Ovary (tissue), 9 donors: ENCODE measurements around the gene HCN4. TPM values are rescaled to one million over a fixed set of nuclear protein-coding genes. Genes with fewer than 3 reads are reported as not detected.

ENCODE experiments used
- DNase-seq, 5 donors: peaks; one replicate each; pipeline ENCODE4 v3.0.0-alpha.2; 2019 to 2020
- H3K27ac ChIP-seq, 2 donors: fragments of 200-600 bp; one replicate each; pipeline versions ENCODE4 v1.5.1 to v1.8.0; 2019 to 2022
- H3K27me3 ChIP-seq: fragments of 200-600 bp; one replicate; pipeline ENCODE4 v1.8.0; 2022
- H3K36me3 ChIP-seq: fragments of 200-600 bp; sonication (generic); one replicate; pipeline ENCODE4 v1.5.1; 2019
- H3K4me1 ChIP-seq: one replicate; pipeline ENCODE4 v1.8.1; 2013; ENCODE audit warnings: mild to moderate bottlenecking, moderate library complexity; ENCODE audit not compliant: insufficient read depth
- H3K4me3 ChIP-seq: fragments of 200-600 bp; sonication (generic); one replicate; pipeline ENCODE4 v1.5.1; 2017
- H3K9me3 ChIP-seq, 2 donors: fragments of 200-600 bp in 1 of 2; sonication (generic) in 1 of 2; one replicate each; pipeline versions ENCODE4 v1.5.1 to v1.8.1; 2013 to 2019; ENCODE audit warnings: mild to moderate bottlenecking in 1 of 2, moderate library complexity in 1 of 2
- CTCF ChIP-seq, 3 donors: fragments of 450-650 bp in 2 of 3; fragments of 200-600 bp in 1 of 3; IDR thresholded peaks; one replicate each; pipeline versions ENCODE4 v1.5.1 to v1.8.0; 2016 to 2022; ENCODE audit warnings: antibody characterized with exemption in 3 of 3, mild to moderate bottlenecking in 1 of 3
- EP300 ChIP-seq: sonication (generic); formaldehyde crosslinking; IDR thresholded peaks from one replicate; pipeline ENCODE4 v1.6.1; 2017; ENCODE audit warnings: antibody characterized with exemption
- POLR2A ChIP-seq: fragments of 450-650 bp; IDR thresholded peaks from one replicate; pipeline ENCODE4 v1.6.1; 2017; ENCODE audit warnings: antibody characterized with exemption, mild to moderate bottlenecking, moderate library complexity
- WGBS, 3 donors: extraction: QIAGEN DNeasy Blood & Tissue Kit in 1 of 3; methylation state at CpG; one replicate each; pipeline versions ENCODE4 v1.1.5 to v1.1.7; 2013 to 2017; 5-methylcytosine and 5-hydroxymethylcytosine counted together
- intact Hi-C, 4 donors: fragments of 100-400 bp; cut with DNase I; formaldehyde crosslinking; loops; one replicate each; pipeline versions ENCODE4 v1.11.0 to v1.15.1; 2022 to 2023
- polyA plus RNA-seq, 2 donors: library from polyadenylated mRNA; stranded (reverse); fragments of 200-250 nt in 1 of 2; fragments of 350-450 nt in 1 of 2; fragmentation: Illumina TruSeq in 1 of 2; extraction: RNeasy Lipid Tissue Mini Kit (QIAGEN cat#74804) in 1 of 2; gene quantifications; one replicate each; pipeline ENCODE4 v1.2.3, GENCODE V29; 2013 to 2014
- total RNA-seq, 7 donors: library from RNA; depleted of rRNA in 2 of 7; stranded (reverse); fragments of >200 nt in 2 of 7; fragmentation: NEBNext Ultra II Directional in 3 of 7; extraction: Animal tissue kit (Norgen Biotek cat#: 25700) in 3 of 7; gene quantifications; one replicate each; pipeline versions ENCODE4 v1.1.0 to v1.2.4, GENCODE V29; 2016 to 2023
- donor health status: DM: no; HTN: no; CAD: no; lungs with moderate emphysema.
- donor health status: DM: no; HTN: no; CAD: no.
- donor health status: Bipolar disorder and iron deficiency.
- donor health status: DM: yes; HTN: yes; CAD: no.
- donor health status: DM: no; HTN: no; CAD: no.
- donor health status: DM: yes; HTN: yes; CAD: no.

The HCN4 gene
- total and polyA plus RNA-seq, 9 donors, result 0.03 TPM; not detected in 8

- no peak overlapping the region for H3K27ac ChIP-seq
These were observed 9.1 kb downstream of the HCN4 start for GRCh38 chr15:73359651-73360050.

GRCh38 chr15:73357999-73358665, 10.6 kb downstream of the HCN4 start:
- no peaks in the 10 kb centered on the region for H3K27me3 ChIP-seq
- no peak overlapping the region for H3K4me3 ChIP-seq
- no peak for TF ChIP-seq CTCF (IDR thresholded peaks at IDR 0.05)
- no peak for TF ChIP-seq EP300

More at GRCh38 chr15:73359651-73360050, 9.1 kb downstream of the HCN4 start:
- Histone ChIP-seq H3K4me1 (no peaks in the 10 kb centered on the region), H3K9me3 (no peaks in the 10 kb centered on the region), H3K27me3 (no peaks in the 10 kb centered on the region), H3K36me3 (no peaks in the 10 kb centered on the region), H3K4me3 (no peak overlapping the region)
- DNase-seq, result no peak
- 86 to 94% (median 89%) methylated on average over 5 of the region's 5 CpGs for WGBS, 3 donors
- no peak for TF ChIP-seq CTCF (IDR thresholded peaks at IDR 0.05)
- TF ChIP-seq POLR2A, result no peak
- TF ChIP-seq EP300, result no peak
- intact Hi-C loops, result no loop called here

GRCh38 chr15:73355612-73356265, 13.0 kb downstream of the HCN4 start:
- TF ChIP-seq CTCF (IDR thresholded peaks at IDR 0.05) (no peak), POLR2A (no peak), EP300 (no peak)
- H3K4me3 ChIP-seq, result no peak overlapping the region
- no peak for DNase-seq
- no peak overlapping the region for H3K27ac ChIP-seq
- no peaks in the 10 kb centered on the region for H3K36me3 ChIP-seq
- whole genome bisulfite sequencing, 3 donors, result 75 to 81% (median 79%) methylated on average over 6 of the region's 6 CpGs
- no peaks in the 10 kb centered on the region for H3K27me3 ChIP-seq
- intact Hi-C loops, result no loop called here
- no peaks in the 10 kb centered on the region for H3K9me3 ChIP-seq
- no peaks in the 10 kb centered on the region for H3K4me1 ChIP-seq

More at GRCh38 chr15:73357999-73358665, 10.6 kb downstream of the HCN4 start:
- Histone ChIP-seq H3K27ac (no peak overlapping the region), H3K36me3 (no peaks in the 10 kb centered on the region), H3K9me3 (no peaks in the 10 kb centered on the region), H3K4me1 (no peaks in the 10 kb centered on the region)
- WGBS, 3 donors, result 79 to 82% (median 80%) methylated on average over 9 of the region's 9 CpGs
- intact Hi-C loops, result no loop called here
- DNase-seq, result no peak

GRCh38 chr15:73354241-73354640, 14.5 kb downstream of the HCN4 start:
- TF ChIP-seq POLR2A (no peak), CTCF (IDR thresholded peaks at IDR 0.05) (no peak), EP300 (no peak)
- no peak for DNase-seq
- Histone ChIP-seq H3K9me3 (no peaks in the 10 kb centered on the region), H3K4me1 (no peaks in the 10 kb centered on the region), H3K4me3 (no peak overlapping the region), H3K27me3 (no peaks in the 10 kb centered on the region), H3K36me3 (no peaks in the 10 kb centered on the region), H3K27ac (no peak overlapping the region)
- intact Hi-C loops, result no loop called here
- 81 to 84% (median 83%) methylated on average over 4 of the region's 4 CpGs for WGBS, 3 donors
